Stimulated activated CD4-positive, alpha-beta T cell treated with anti-CD3 and anti-CD28 coated beads, Interleukin-4, amount 100 ng/mL, for 24 hours (primary cell): ENCODE results near the gene PDE2A.
A peak's percentile ranks its signal among the peaks of the same experiment; 100 is the strongest.

ENCODE experiments used
- DNase-seq: peaks from one replicate; pipeline ENCODE4 v3.0.0-alpha.2; 2020

The PDE2A gene

GRCh38 chr11:72704028-72704782 lies 30.0 kb upstream of the PDE2A start:
- no peak for DNase-seq

- DNase-seq = no peak
Observed at GRCh38 chr11:72703267-72704008, 29.2 kb upstream of the PDE2A start.

- no peak for DNase-seq
Observed at GRCh38 chr11:72702577-72703241, 28.5 kb upstream of the PDE2A start.

DNA sequence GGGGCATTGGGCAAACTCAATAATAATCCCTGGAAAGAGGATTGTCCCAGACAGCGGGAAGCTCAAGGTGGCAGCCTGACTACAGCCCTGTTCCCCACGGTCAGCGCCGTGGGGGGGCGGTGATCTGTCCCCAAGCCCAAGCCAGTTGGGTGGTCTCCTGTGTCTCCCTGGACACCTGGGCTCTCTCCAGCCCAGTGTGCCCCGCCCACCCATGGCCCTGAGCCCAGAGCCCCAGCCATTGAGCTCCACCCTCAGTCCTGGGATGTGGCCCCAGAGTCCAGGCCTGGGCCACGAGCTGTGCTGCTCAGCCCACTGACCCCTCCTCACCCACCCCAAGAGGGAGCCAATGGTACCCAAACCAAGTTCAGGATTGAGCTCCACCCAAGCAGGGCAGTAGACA lies 27.9 kb upstream of the PDE2A start:
- DNase-seq = no peak

DNA sequence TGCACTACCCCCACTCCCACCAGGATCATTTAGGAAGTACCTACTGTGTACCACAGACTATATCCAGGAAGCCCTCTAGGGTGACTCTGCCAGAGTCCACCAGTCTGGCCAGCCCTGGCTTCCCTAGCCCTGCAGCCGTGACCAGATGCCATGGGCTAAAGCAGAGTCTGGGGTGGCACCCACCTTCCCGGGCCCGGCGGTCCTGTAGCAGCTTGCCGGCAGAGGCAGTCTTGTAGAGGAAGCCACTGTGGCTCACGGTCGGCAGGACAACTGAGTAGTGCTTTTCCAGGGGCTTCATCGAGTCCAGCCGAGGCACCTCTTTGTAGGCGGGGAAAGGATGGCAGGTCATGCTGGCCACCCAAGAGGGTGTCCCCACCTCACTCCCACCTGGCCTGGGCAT lies 27.2 kb upstream of the PDE2A start:
- DNase-seq = no peak

DNA sequence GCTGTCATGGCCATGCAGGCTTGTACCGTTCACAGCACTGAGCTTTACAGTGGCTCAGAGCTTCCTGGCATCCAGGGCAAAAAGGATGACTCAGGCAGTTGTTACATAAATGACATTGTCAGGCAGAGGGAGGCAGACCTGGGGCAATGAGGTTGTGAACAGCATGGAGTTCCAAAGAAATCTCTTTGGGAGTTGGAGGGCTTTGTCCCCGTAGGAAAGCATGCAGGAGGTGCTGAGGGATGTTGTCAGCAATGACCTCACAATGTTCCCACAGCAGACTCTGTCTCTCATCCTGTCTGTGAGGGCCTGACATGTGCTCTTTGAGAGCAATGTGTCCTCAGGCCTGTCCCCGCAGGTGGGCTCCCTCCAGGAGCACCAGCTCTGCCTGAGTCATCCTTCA lies 25.9 kb upstream of the PDE2A start:
- no peak for DNase-seq

DNA sequence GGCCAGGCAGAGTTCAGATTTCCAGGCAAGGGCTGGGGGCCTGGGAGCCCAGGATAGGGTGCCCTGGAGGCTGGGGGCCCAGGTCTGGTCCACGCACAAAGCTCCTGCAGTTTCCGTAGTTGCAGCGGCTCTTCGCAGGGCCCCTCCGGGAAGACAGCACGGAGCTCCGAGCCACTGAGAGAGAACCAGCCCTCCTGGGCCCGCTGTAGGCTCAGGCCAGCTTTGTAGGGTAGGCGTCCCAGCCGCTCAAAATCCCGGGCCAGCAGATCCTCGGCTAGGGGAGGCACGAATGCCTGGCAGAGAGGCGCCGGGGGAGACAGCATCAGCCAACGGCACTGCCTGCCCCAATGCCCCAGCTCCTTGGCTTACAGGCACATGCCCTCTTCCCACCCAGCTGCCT lies 23.6 kb upstream of the PDE2A start:
- DNase-seq = no peak

- DNase-seq = no peak
Observed at GRCh38 chr11:72696866-72697700, 22.9 kb upstream of the PDE2A start.

DNA sequence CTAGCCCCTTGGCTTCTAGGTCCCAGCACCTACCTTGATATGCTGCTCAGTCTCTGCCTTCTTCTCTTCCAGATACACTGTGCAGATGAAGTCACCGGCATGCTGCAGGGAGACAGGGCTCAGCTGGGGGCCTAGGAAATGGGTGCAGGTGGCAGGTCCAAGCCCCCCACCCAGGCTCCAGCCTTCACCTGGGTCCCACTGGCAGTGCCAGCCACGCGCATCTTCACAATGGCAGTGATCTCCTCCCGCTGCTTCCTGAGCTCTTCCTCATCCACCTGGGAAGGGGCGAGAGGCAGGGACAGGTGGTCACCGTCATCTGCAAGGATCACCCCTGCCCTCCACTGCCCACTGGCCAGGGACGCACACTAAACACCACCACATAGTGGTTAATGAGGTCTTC lies 21.1 kb upstream of the PDE2A start:
- no peak for DNase-seq

- DNase-seq = no peak
Observed at GRCh38 chr11:72693271-72693968, 19.2 kb upstream of the PDE2A start.

DNA sequence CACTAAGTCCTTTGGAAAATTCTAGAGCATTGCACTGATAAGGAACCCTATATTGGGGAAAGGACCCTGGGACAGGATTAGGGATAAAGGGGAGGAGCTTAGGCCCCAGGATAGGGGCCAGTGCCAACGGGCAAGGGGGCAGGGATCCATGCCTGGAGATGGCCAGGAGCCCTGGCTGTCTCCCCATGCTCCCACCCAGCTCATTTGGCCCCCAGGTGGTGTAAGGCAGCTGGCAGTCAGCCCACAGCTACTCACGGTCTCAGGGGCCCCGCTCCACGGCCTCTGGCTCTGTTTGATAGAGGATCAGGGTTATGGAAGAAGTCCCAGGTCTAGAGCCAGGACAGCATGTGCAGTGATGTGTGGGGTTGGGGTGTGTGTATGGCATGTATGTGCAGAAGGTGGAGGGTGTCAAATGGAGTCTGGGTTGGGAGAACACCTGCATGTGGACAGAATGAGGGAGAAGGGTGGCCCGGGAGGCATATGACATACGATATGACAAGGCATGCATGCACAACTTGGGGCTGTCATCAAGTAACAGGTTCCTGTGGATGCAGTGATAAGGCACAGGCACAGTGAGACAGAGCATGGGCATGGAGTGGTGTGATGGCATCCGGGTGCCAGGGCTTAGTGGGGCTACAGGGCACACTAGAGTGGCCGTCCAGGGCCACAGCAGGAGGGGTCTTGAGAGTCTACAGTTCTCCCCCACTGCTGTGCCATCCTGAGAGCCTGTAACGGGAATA lies 18.4 kb upstream of the PDE2A start:
- no peak for DNase-seq

- DNase-seq = no peak
Observed at GRCh38 chr11:72690166-72690565, 15.9 kb upstream of the PDE2A start.

- DNase-seq = no peak
Observed at GRCh38 chr11:72688929-72689328, 14.7 kb upstream of the PDE2A start.

DNA sequence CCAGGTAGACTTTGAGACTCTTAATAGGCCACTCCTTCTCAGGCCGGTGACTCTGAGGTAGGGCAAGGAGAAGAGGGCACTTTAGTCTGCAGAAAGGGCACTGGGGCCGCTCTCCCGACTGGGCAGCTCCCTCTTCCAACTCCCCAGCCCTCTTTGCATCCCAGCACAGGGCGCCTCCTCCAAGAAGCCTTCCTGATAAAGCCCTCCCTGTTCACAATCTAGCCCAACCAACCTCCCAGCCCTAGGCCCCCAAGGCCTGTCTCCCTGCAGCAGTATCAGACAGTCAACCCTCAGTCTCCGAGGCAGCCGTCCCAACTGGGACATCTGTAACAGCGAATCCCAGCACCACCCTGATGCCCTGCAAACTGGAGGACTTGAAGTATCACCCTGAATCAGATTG lies 14.3 kb upstream of the PDE2A start:
- no peak for DNase-seq

DNA sequence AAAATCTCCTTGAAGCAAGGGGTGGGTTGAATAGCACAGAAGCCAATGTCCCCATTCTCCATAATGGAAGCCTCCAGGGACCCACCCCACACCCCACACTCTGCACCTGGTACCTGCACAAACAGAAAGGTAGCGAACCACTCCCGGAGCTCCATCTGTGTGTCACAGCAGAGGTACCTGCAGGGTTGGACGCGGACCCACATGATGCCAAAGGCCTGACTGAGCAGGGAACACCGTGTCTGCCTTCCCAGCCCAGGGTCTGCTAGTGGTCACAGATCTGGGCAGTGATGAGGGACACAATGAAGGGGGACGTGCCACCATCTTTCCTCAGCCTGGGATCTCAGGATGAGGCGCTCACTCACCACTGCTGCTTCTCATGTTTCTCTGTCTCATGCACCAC lies 13.1 kb upstream of the PDE2A start:
- no peak for DNase-seq

DNA sequence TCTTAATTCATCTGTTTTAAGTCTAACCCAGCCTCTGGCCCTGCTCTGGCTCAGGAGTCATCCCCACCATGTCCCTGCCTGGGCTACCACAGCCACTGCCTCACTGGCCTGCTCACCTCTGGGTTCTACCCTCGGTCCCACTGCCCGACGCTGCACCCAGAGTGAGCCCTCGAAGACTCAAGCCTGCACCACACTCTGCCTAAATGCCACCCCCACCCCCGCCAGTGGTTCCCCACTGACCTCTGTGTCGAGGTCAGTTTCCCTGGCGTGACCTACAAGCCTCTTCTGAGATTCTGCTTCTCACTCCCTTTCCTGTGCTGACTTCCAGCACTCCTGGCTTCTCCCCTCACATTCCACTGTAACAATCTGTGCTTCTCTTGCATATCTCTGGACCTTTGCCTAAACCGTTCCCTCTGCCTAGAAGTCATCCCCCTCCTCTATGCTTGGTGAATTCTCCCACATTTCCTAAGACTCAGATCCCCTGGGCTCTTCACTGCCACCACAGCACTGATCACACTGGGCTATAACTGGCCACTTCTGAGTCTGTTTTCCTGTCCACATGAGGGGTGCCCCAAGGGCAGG lies 12.5 kb upstream of the PDE2A start:
- DNase-seq = no peak

DNA sequence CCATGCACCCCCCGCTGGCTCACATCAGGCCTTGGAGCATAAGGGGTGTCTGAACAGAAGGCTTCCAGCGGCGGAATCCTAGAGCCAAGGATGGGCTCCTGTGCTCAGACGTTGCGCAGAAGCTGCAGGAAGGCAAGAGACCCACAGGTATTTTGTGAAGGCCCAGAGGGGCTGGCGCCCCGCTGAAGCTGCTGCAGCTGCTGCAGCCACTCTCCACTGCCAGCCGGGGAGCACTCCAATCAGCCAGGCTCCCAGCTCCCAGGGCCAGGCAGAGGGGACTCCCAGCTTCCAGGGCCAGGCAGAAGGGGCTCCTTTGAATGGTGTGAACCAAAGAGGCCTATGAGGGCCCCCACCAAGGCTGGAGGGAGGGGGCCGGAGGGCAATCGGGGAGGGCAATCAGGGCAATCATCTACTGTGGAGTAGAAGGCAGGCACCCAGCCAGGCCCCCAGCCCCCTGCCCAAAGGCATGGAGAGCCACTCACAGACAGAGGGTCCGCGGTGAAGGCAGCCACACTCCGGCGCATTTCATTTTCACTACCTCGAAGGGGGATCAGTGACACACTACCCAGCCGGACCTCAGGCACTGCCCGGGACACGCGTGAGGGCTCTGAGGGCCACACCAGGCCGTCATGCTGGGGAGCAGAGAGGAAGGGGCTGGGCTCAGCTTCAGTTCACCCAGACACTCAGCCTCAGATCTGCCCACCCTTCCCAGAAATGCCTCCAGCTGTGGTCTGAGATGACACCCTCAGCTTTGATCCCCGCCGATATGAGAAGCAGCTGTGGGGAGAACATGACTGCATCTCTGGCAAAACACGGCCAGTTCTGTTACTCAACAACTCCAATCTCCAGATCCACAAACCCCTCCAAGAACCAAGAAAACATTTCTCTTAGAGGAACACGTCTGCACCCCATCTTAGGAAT lies 11.6 kb upstream of the PDE2A start:
- DNase-seq = peak; percentile 59

DNA sequence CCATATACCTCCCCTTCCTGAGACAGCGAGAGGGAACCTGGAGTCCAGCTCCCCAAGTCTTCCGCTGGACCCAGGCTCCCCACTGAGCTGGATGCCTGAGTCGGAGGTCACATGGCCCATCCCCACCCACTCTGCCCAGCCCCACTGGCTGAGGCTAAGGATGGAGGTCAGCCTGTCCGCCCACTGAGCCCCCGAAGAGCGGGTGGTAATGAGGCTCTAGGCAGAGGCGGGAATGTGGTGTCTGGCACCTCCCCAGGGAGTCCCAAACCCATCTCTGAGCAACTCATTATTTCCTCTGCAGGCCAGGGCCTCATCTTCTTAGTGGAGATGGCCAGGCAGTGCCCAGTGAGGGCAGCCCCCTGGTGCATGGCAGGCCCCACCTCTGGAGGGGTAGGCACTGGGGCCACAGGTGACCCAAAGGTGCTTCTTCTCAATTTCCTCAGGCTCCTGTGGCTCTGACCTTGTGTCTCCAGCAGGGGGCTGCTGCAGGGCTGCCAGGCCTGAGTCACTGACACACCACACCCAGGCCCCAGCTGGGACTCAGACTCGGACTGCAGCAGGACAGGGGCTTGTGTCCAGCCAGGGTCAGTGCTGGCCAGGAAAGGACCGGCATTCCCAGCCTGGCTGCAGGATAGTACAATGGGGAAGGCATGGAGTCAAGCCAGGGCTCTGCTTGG lies 10.2 kb upstream of the PDE2A start:
- DNase-seq = peak; percentile 52

GRCh38 chr11:72683782-72684200 lies 9.6 kb upstream of the PDE2A start:
- peak; percentile 72 for DNase-seq

GRCh38 chr11:72682858-72683243 lies 8.6 kb upstream of the PDE2A start:
- no peak for DNase-seq
